Activated CD8-positive, alpha-beta memory T cell treated with anti-CD3 and anti-CD28 coated beads, Interleukin-2, amount 10 ng/mL, durations not matched to agents 7 days and 5 days (primary cell): Measurements from ENCODE around the gene TTBK2. TPM values are rescaled to one million over a fixed set of nuclear protein-coding genes. Genes with fewer than 3 reads are reported as not detected.
A peak's percentile ranks its signal among the peaks of the same experiment; 100 is the strongest.

Experiments used
- ATAC-seq: fragments of 150-1000 bp; cut with Tn5 transposase; one replicate; pipeline ENCODE4 v1.10.0; 2021; ENCODE audit warnings: moderate library complexity
- CTCF ChIA-PET: fragments of 350-600 bp; sonication (Branson Sonifier 250); formaldehyde crosslinking; loops from one replicate; lab custom pipeline; 2021; ENCODE audit warnings: antibody characterized with exemption; lab: Charles Lee
- DNase-seq: peaks from one replicate; pipeline ENCODE4 v3.0.0-alpha.2; 2020
- H3K27ac Mint-ChIP-seq: one replicate; pipeline ENCODE4 v1.8.0; 2021; ENCODE audit warnings: mild to moderate bottlenecking, mixed read lengths
- H3K27me3 Mint-ChIP-seq: one replicate; pipeline ENCODE4 v1.8.0; 2021; ENCODE audit warnings: mixed read lengths
- H3K36me3 Mint-ChIP-seq: one replicate; pipeline ENCODE4 v1.8.0; 2021; ENCODE audit warnings: mild to moderate bottlenecking, mixed read lengths
- H3K4me1 Mint-ChIP-seq: one replicate; pipeline ENCODE4 v1.8.0; 2021; ENCODE audit warnings: mixed read lengths
- H3K4me3 Mint-ChIP-seq: one replicate; pipeline ENCODE4 v1.8.0; 2021; ENCODE audit warnings: mild to moderate bottlenecking, moderate library complexity, mixed read lengths
- H3K9me3 Mint-ChIP-seq: one replicate; pipeline ENCODE4 v1.8.0; 2022; ENCODE audit warnings: low read depth, mixed read lengths
- total RNA-seq, 2 experiments: library from RNA; stranded (reverse); gene quantifications; one replicate each; pipeline ENCODE4 v1.2.3, GENCODE V29; 2021

TTBK2 gene
- total RNA-seq, 2 experiments from 2014 or later: 12.9 to 20.0 TPM

- CTCF ChIA-PET: interaction anchor here (1.1 kb wide), 1 partner anchor 9 kb away, joined by 3 read pairs; no protein-coding TSS in a partner anchor
- H3K9me3 Mint-ChIP-seq: no peaks in the 10 kb centered on the region
- ATAC-seq (no peak), DNase-seq (no peak)
- H3K4me1 Mint-ChIP-seq: peaks cover 19% of the 10 kb centered on the region
- peaks cover 11% of the 10 kb centered on the region for H3K36me3 Mint-ChIP-seq
- no peaks in the 10 kb centered on the region for H3K27me3 Mint-ChIP-seq
- no peak overlapping the region for H3K4me3 Mint-ChIP-seq
- H3K27ac Mint-ChIP-seq: no peak overlapping the region
These were observed 225.0 kb downstream of the TTBK2 start for GRCh38 chr15:42695527-42696071.

GRCh38 chr15:42694398-42694797, 226.2 kb downstream of the TTBK2 start:
- Mint-ChIP-seq H3K4me1 (peaks cover 29% of the 10 kb centered on the region), H3K9me3 (no peaks in the 10 kb centered on the region), H3K4me3 (no peak overlapping the region), H3K27ac (no peak overlapping the region), H3K36me3 (peaks cover 6% of the 10 kb centered on the region), H3K27me3 (no peaks in the 10 kb centered on the region)
- DNase-seq (no peak), ATAC-seq (no peak)
- CTCF ChIA-PET: interaction anchor here (1.1 kb wide), 1 partner anchor 10 kb away, joined by 3 read pairs; no protein-coding TSS in a partner anchor

DNA sequence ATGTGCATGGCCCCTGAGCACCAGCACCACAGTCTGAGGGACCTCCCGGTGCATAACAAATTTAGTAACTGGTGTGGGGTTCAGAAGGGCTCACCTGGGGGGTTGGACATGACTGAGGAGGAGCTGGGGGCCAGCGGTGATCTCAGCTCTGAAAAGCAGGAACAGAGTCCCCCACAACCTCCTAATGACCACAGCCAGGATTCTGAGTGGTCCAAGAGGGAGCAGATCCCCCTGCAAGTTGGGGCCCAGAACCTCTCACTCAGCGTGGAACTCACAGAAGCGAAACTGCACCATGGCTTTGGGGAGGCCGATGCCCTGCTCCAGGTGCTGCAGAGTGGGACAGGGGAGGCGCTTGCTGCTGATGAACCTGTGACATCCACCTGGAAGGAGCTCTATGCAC, 226.6 kb downstream of the TTBK2 start:
- H3K36me3 Mint-ChIP-seq: peaks cover 5% of the 10 kb centered on the region
- H3K27me3 Mint-ChIP-seq: no peaks in the 10 kb centered on the region
- H3K9me3 Mint-ChIP-seq: no peaks in the 10 kb centered on the region
- ATAC-seq (no peak), DNase-seq (no peak)
- no peak overlapping the region for H3K27ac Mint-ChIP-seq
- peaks cover 30% of the 10 kb centered on the region for H3K4me1 Mint-ChIP-seq
- CTCF ChIA-PET: no interaction called here
- no peak overlapping the region for H3K4me3 Mint-ChIP-seq

DNA sequence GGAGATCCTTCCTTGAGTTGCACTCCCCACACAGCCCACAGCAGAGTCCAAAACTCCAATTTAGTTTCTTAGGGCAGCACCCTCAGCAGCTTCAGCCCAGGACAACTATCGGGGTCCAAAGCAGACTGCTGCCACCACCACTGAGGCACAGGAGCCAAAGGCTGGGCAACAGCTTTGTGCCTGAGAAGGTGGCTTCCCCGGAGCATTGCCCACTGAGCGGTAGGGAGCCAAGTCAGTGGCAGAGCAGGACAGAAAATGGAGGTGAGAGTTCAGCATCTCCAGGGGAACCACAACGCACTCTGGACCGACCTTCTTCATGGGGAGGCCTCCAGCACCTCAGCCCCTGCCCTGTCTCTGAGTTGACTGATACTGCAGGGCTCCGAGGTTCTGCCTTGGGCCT, 227.1 kb downstream of the TTBK2 start:
- no peaks in the 10 kb centered on the region for H3K27me3 Mint-ChIP-seq
- peaks cover 5% of the 10 kb centered on the region for H3K36me3 Mint-ChIP-seq
- H3K4me1 Mint-ChIP-seq: peaks cover 30% of the 10 kb centered on the region
- no peaks in the 10 kb centered on the region for H3K9me3 Mint-ChIP-seq
- DNase-seq (no peak), ATAC-seq (no peak)
- H3K4me3 Mint-ChIP-seq: no peak overlapping the region
- no peak overlapping the region for H3K27ac Mint-ChIP-seq
- CTCF ChIA-PET: interaction anchor here (0.9 kb wide), 1 partner anchor 13 kb away, joined by 3 read pairs; no protein-coding TSS in a partner anchor

- no peaks in the 10 kb centered on the region for H3K9me3 Mint-ChIP-seq
- peaks cover 30% of the 10 kb centered on the region for H3K4me1 Mint-ChIP-seq
- no peak for ATAC-seq
- peaks cover 5% of the 10 kb centered on the region for H3K36me3 Mint-ChIP-seq
- CTCF ChIA-PET: interaction anchor here (0.9 kb wide), 1 partner anchor 12 kb away, joined by 3 read pairs; no protein-coding TSS in a partner anchor
- no peaks in the 10 kb centered on the region for H3K27me3 Mint-ChIP-seq
- no peak overlapping the region for H3K27ac Mint-ChIP-seq
- no peak overlapping the region for H3K4me3 Mint-ChIP-seq
- DNase-seq: no peak
These were observed 227.6 kb downstream of the TTBK2 start for GRCh38 chr15:42692997-42693396.

GRCh38 chr15:42692536-42692935, 228.0 kb downstream of the TTBK2 start:
- H3K36me3 Mint-ChIP-seq: peaks cover 4% of the 10 kb centered on the region
- H3K4me3 Mint-ChIP-seq: no peak overlapping the region
- DNase-seq (no peak), ATAC-seq (no peak)
- H3K4me1 Mint-ChIP-seq: peaks cover 30% of the 10 kb centered on the region
- H3K9me3 Mint-ChIP-seq: no peaks in the 10 kb centered on the region
- H3K27me3 Mint-ChIP-seq: no peaks in the 10 kb centered on the region
- CTCF ChIA-PET: no interaction called here
- no peak overlapping the region for H3K27ac Mint-ChIP-seq

DNA sequence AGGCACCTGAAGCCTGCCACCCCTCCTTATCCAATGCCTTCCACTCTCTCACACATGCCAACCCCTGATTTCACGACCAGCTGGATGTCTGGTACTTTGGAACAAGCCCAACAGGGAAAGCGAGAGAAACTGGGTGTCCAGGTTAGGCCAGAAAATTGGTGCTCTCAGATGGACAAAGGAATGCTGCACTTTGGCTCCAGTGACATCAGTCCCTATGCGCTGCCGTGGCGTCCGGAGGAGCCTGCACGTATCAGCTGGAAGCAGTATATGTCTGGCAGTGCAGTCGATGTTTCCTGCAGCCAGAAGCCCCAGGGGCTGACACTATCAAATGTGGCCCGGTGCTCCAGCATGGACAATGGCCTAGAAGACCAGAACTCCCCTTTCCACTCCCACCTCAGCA, 228.8 kb downstream of the TTBK2 start:
- DNase-seq (no peak), ATAC-seq (no peak)
- CTCF ChIA-PET: no interaction called here
- H3K9me3 Mint-ChIP-seq: no peaks in the 10 kb centered on the region
- H3K36me3 Mint-ChIP-seq: peaks cover 4% of the 10 kb centered on the region
- no peak overlapping the region for H3K27ac Mint-ChIP-seq
- H3K4me1 Mint-ChIP-seq: peaks cover 30% of the 10 kb centered on the region
- H3K27me3 Mint-ChIP-seq: no peaks in the 10 kb centered on the region
- H3K4me3 Mint-ChIP-seq: no peak overlapping the region

GRCh38 chr15:42691308-42691707, 229.3 kb downstream of the TTBK2 start:
- Mint-ChIP-seq H3K9me3 (no peaks in the 10 kb centered on the region), H3K27ac (peak overlapping the region; percentile 13), H3K4me3 (no peak overlapping the region), H3K27me3 (no peaks in the 10 kb centered on the region), H3K4me1 (peaks cover 30% of the 10 kb centered on the region), H3K36me3 (peaks cover 4% of the 10 kb centered on the region)
- CTCF ChIA-PET: no interaction called here
- peak; percentile 70 for DNase-seq
- peak; percentile 80 for ATAC-seq

Other genes starting within 250 kb of the TTBK2 start
- gene CDAN1, start 183.7 kb downstream of the TTBK2 start, total RNA-seq: 10 to 100 TPM; 29.0 to 39.2 TPM
- 10 to 100 TPM; 34.9 to 42.1 TPM for gene UBR1, start 185.3 kb upstream of the TTBK2 start, total RNA-seq
- gene TMEM62, start 212.8 kb upstream of the TTBK2 start, total RNA-seq: 10 to 100 TPM; 21.2 to 34.7 TPM